Measurements from ENCODE around the gene ZNF526. TPM values are rescaled to one million over a fixed set of nuclear protein-coding genes. Genes with fewer than 3 reads are reported as not detected.

ZNF526 gene
- total and polyA plus RNA-seq, 9 of the 15 experiments (the other 6 are each of a cell fraction or from before 2014, with no cell fraction given), result 1.3 to 17.9 (median 6.2) TPM

- TF ChIP-seq PHF8 (IDR thresholded peaks at IDR 0.05; ENCODE audit: borderline replicate concordance, low read length), result no peak
- TF ChIP-seq ZNF311 (CRISPR knock-in tag; IDR thresholded peaks at IDR 0.05), result no peak
- TF ChIP-seq CREM (IDR thresholded peaks at IDR 0.05; ENCODE audit: low read depth), result peak; percentile 53; the same call in 1 of the 2 replicates
- no peak for TF ChIP-seq U2AF1 (optimal IDR thresholded peaks at IDR 0.05; ENCODE audit: low read depth, low read length)
- no peak for TF ChIP-seq ZNF75A (CRISPR knock-in tag; IDR thresholded peaks at IDR 0.05)
- no peak for TF ChIP-seq ZSCAN32 (CRISPR knock-in tag; IDR thresholded peaks at IDR 0.05)
- no peak for TF ChIP-seq KAT2B (IDR thresholded peaks at IDR 0.05; ENCODE audit: low read depth, low read length)
- TF ChIP-seq NONO (IDR thresholded peaks at IDR 0.05; ENCODE audit: low read depth in 2 of 2, low read length in 1 of 2), result no peak
- TF ChIP-seq, protein P1, sequence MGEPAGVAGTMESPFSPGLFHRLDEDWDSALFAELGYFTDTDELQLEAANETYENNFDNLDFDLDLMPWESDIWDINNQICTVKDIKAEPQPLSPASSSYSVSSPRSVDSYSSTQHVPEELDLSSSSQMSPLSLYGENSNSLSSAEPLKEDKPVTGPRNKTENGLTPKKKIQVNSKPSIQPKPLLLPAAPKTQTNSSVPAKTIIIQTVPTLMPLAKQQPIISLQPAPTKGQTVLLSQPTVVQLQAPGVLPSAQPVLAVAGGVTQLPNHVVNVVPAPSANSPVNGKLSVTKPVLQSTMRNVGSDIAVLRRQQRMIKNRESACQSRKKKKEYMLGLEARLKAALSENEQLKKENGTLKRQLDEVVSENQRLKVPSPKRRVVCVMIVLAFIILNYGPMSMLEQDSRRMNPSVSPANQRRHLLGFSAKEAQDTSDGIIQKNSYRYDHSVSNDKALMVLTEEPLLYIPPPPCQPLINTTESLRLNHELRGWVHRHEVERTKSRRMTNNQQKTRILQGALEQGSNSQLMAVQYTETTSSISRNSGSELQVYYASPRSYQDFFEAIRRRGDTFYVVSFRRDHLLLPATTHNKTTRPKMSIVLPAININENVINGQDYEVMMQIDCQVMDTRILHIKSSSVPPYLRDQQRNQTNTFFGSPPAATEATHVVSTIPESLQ (CRISPR knock-in tag; IDR thresholded peaks at IDR 0.05), result no peak
- no peak for TF ChIP-seq MIER1 (IDR thresholded peaks at IDR 0.05; ENCODE audit: low read depth)
- TF ChIP-seq, protein P2, sequence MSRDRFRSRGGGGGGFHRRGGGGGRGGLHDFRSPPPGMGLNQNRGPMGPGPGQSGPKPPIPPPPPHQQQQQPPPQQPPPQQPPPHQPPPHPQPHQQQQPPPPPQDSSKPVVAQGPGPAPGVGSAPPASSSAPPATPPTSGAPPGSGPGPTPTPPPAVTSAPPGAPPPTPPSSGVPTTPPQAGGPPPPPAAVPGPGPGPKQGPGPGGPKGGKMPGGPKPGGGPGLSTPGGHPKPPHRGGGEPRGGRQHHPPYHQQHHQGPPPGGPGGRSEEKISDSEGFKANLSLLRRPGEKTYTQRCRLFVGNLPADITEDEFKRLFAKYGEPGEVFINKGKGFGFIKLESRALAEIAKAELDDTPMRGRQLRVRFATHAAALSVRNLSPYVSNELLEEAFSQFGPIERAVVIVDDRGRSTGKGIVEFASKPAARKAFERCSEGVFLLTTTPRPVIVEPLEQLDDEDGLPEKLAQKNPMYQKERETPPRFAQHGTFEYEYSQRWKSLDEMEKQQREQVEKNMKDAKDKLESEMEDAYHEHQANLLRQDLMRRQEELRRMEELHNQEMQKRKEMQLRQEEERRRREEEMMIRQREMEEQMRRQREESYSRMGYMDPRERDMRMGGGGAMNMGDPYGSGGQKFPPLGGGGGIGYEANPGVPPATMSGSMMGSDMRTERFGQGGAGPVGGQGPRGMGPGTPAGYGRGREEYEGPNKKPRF (IDR thresholded peaks at IDR 0.05; ENCODE audit: low read depth, low read length), result no peak
- no peak for TF ChIP-seq SLC30A9 (CRISPR knock-in tag; IDR thresholded peaks at IDR 0.05)
- TF ChIP-seq SMARCC2 (IDR thresholded peaks at IDR 0.05; ENCODE audit: low read depth), result no peak
- TF ChIP-seq NCOA4 (IDR thresholded peaks at IDR 0.05; ENCODE audit: partially characterized antibody), result no peak
- no peak for TF ChIP-seq ZNF41 (CRISPR knock-in tag; conservative IDR thresholded peaks at IDR 0.05)
- no peak for TF ChIP-seq IFI16 (CRISPR knock-in tag; IDR thresholded peaks at IDR 0.05)
- no peak for TF ChIP-seq TAF1 (IDR thresholded peaks at IDR 0.05; ENCODE audit: control insufficient read depth, extremely low read depth, insufficient read depth, low read length, severe bottlenecking)
- no peak for TF ChIP-seq SNIP1 (IDR thresholded peaks at IDR 0.05; ENCODE audit: low read depth)
- TF ChIP-seq, protein P3, sequence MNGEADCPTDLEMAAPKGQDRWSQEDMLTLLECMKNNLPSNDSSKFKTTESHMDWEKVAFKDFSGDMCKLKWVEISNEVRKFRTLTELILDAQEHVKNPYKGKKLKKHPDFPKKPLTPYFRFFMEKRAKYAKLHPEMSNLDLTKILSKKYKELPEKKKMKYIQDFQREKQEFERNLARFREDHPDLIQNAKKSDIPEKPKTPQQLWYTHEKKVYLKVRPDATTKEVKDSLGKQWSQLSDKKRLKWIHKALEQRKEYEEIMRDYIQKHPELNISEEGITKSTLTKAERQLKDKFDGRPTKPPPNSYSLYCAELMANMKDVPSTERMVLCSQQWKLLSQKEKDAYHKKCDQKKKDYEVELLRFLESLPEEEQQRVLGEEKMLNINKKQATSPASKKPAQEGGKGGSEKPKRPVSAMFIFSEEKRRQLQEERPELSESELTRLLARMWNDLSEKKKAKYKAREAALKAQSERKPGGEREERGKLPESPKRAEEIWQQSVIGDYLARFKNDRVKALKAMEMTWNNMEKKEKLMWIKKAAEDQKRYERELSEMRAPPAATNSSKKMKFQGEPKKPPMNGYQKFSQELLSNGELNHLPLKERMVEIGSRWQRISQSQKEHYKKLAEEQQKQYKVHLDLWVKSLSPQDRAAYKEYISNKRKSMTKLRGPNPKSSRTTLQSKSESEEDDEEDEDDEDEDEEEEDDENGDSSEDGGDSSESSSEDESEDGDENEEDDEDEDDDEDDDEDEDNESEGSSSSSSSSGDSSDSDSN (IDR thresholded peaks at IDR 0.05; ENCODE audit: borderline replicate concordance in 1 of 2, low read depth in 2 of 2, low read length in 2 of 2), result no peak
- TF ChIP-seq FOXM1 (IDR thresholded peaks at IDR 0.05; ENCODE audit: low read depth), result no peak
- TF ChIP-seq FOXM1 (CRISPR knock-in tag; IDR thresholded peaks at IDR 0.05; ENCODE audit: low read depth), result no peak
These were observed 32.5 kb downstream of the ZNF526 start (continued) for GRCh38 chr19:42252365-42253244.

All from K562 (cell line).